Measurements from ENCODE around the gene ZNF239.
"Not testable (repeated sequence)": the region's sequence is repeated elsewhere in the genome, so short reads cannot be mapped to it uniquely, and the experiment has no call there.

ZNF239 gene

DNA sequence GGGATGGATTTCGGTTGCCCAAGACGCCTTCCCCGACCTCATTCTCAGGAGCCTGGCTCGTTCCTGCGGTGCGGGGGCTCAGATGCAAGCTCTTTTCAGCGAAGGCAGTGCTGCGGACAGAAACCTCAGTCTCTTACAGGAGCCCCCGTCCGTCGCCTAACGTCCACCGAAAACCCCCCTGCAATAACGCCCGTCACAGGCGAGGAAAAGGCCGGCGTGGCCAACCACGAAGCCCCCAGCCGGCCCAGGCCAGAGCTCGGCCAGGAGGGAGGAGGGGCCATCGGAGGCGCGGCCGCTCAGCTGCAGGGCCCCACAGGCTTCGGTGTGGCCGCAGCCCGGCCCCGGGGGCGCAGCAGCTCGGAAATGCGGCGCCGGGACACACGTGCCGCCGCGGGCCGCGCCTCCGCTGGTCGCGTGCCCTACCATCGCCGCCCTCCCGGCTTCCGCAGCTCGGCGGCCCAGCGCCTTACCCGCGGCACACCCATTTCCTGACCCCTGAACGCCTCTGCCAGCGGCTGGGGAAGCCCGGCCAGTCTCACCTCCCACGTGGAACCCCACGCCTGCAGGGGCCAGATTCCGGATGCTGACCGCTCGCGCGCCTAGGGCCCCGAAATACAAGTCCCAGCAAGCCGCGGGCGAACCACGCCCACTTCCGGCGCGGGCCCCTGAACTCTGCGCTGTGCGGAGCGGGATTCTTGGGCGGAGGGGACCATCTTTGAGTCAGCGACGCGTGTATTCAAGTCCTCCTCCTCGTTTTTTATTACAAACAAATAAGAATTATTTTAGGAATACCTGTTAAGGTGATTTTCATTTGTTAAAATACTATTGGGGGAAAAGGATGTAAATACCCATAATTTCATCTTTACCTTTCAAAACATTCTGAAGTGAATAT, at the start of gene ZNF239:
TSS of gene ZNF239 (minus strand) at position 616 of the 892 bp plus-strand sequence. CDS start 16,537 bp downstream, outside the sequence.
- DNase-seq: peak; percentile 94

DNA sequence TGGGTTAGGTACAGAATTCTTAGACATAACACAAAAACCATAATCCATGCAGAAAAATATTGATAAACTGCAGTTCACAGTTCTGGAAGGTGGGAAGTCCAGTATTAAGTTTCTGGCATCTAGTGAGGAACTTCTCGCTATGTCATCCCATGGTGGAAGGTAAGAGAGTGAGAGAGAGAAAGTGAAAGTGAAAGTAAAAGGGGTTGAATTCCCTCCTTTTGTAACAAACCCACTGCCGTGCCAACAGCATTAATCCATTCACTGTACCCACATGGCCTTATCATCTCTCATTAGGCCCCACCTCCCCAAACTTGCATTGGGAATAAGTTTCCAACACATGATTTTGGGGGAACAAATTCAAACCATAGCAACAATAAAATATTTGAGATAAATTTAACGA, 48.9 kb upstream of the ZNF239 start:
- no peak for DNase-seq

DNA sequence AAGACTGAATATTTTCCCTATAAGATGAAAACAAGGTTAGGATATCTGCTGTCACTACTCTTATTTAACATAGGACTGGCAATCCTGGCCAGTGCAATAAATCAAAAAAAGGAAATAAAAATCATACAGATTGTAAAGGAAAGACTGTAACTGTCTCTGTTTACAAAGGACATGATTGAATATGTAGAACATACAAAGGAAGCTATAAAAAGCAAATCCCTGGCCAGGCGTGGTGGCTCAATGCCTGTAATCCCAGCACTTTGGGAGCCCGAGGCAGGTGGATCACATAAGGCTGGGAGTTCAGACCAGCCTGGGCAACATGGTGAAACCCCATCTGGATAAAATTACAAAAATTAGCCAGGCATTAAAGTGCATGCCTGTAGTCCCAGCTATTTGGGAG, 47.6 kb upstream of the ZNF239 start:
- DNase-seq: no peak

DNA sequence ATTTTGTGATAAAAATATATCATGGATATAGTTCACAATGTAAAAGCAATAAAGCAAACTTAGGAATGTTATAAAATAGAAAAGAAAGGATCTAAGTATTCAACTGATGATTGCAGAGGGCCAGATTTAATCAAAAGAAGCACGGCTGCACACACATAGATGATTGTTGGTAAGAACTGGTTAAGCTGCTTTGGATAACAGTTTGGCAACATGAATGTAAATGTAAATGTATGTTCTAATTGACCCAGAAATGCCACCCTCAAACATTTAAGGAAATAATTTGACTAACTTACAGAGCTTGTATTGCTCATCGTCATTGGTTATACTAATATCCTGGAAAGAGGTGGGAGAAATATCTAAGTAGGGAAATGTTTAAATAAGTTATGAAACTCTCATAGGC, 45.0 kb upstream of the ZNF239 start:
- no peak for DNase-seq

DNA sequence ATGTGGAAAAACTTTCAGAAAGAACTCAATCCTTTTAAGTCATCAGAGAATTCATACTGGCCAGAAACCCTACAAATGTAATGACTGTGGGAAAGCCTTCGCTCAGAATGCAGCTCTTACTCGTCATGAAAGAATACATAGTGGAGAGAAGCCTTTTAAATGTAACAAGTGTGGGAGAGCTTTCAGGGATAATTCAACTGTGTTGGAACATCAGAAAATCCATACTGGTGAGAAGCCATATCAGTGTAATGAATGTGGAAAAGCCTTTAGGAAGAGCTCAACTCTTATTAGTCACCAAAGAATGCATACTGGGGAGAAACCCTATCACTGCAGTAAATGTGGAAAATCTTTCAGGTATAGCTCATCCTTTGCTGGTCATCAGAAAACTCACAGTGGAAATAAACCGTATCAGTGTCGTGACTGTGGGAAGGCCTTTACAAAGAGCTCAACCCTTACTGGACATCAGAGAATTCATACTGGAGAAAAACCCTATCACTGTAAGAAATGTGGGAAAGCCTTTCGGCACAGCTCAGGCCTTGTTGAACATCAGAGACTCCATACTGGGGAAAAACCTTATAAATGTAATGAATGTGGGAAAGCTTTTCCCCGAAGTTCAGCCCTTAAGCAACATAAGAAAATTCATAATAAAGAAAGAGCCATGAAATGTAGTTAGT, 42.4 kb upstream of the ZNF239 start:
- no peak for DNase-seq

DNA sequence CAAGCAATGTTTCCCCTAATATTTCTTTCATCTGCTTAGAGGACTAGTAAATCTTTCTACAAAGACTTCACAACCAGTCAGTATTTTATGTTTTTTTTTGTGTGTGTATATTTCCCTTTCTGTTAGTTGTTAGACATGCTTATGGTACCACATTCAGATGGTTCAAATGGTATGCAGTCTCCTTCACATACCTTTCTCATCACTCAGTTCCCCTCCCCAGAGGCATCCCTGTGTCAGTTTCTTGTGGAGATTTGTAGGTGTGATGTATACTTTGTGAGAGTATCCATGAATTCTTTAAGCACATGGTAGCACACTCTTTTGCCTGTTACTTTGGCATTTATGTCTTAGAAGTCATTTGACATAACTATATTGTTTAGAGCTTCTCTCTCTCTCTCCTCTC, 36.2 kb upstream of the ZNF239 start:
- no peak for DNase-seq

DNA sequence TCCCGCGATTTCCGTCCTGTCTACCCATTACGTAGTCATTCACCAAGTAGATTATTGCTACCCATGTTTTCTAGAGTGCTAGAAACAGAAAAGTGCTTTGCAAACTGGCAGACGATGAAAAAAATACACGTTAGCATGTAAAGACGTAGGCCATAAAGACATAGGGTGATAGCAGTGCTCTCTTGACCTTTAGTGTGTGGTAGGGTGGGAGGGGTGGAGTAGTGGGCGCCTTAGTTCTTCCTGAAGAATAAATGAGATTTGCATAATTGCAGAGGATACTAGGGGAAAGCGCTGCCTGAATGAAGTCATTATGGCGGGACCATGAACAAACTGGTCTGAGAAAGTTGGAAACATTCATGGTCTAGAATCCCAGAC, 32.8 kb upstream of the ZNF239 start:
- DNase-seq: no peak

DNA sequence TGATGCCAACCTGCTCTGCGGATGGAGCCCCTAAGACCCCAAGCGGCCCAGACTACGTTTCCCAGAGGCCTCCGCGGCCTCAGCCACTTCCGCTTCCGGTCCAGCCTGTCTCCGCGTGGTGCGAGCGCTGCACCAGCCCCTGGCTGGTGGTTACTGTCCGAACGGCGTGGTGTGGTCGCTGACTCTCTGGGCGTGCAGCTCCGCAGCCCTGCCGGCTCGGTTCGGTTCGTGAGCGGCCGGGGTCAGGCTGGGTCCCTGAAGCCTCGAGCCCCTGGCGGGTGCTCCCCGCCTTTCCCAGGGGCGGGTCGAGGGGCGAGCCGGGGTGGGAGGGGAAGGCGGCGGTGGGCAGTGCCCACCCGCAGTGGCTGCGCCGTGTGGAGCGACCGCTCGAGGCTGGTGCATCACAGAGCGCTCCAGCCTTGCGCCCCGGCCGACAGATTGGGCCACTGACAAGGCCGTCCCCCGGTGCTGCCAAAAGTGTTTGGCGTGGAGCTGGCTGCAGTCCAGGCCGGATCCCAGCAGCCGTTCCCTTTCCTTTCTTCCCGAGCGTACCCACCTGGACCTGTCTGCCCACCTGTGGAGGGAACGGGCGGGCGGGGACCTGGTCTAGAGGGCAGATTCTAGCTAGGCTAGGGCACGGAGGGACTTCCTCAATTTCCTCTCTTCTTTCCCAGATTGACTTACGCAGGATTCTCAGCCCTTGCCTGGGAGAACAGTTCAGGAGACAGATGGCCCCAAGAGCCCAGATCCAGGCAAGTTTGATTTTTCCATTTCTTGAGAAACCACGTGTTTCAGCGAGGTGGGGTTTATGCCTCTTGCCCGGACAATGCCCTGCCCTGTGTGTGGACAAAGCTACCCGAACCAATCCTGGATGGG, 32.1 kb upstream of the ZNF239 start, which contains the start of gene ZNF485:
TSS of gene ZNF485 (plus strand) at position 116 of the 876 bp plus-strand sequence. CDS start at position 729, 613 bp downstream.
- DNase-seq: peak; percentile 89

DNA sequence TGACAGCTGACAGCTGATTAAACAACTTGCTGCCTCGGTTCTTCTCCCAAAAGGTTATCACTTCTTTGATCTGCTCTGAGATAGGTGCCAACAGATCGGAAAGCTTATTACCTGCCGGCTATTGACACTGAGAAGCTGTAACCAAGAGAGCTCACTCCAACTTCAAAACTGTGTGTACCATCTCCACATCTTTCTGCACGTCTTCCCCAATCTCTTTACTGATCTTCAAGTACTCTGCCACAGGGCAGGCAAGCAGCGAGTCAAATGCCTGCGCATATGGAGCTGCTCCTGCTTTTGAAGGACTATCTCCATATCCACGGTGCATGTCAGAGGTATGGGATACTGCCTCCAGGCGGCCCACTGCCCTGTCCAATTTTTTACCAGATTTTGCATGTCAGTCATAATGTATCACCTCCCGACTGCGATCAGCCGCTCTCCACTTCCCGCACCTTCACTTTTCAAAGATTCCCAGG, 31.5 kb upstream of the ZNF239 start:
- no peak for DNase-seq

DNA sequence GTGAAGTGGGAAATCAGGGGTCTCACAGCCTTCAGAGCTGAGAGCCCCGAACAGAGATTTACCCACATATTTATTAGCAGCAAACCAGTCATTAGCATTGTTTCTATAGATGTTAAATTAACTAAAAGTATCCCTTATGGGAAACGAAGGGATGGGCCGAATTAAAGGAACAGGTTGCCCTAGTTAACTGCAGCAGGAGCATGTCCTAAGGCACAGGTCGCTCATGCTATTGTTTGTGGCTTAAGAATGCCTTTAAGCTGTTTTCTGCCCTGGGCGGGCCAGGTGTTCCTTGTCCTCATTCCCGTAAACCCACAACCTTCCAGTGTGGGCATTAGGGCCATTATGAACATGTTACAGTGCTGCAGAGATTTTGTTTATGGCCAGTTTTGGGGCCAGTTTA, 27.2 kb upstream of the ZNF239 start:
- DNase-seq: not testable (repeated sequence)

DNA sequence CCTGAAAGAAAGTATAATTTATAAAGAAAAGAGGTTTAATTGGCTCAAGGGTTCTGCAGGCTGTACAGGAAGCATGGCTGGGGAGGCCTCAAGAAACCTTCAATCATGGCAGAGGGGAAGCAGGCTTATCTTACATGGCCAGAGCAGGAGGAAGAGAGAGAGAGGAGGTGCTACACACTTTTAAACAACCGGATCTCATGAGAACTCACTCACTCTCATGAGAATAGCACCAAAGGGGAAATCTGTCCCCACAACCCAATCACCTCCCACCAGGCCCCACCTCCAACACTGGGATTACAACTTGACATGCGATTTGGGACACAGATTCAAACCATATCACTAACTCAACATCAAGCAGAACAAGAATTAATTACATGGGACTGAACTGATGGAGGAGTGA, 24.9 kb upstream of the ZNF239 start:
- DNase-seq: no peak

DNA sequence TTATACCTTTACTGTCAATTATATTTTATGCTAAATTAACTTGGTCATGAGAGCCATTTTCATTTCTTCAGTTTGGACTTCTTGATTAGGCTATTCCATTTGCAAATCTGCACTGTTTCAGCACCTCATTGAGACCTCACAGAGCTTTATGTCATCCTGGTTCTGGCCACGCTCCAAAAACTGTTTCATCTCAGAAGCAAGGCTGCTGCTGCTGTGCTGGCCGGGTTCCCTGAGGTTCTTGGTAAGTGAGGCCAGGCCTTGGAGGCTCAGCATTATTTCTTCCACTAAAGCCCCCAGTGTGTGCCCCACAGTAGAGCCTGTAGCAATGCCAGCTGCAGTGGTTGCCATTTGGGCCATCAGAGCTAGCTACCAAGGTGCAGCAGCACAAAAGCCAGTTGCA, 24.0 kb upstream of the ZNF239 start:
- no peak for DNase-seq

DNA sequence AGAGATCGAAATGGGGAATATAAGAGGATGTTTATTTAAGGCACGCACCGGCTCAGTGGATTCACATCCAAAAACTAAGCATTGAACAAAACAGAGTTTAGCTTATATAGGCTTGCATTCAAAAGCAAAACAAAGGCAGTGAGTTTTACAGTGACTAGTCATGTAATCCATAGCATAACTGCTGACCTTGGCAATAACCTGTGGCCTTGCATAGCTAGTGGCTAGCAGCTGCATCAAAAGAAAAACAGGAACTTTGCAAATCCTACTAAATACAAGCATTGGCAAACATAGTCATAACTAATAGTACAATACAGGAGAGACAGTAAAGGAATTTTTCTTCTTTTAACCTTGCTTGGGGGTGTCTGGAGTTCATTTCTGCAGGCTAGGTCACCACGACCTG, 22.1 kb upstream of the ZNF239 start:
- no peak for DNase-seq

DNA sequence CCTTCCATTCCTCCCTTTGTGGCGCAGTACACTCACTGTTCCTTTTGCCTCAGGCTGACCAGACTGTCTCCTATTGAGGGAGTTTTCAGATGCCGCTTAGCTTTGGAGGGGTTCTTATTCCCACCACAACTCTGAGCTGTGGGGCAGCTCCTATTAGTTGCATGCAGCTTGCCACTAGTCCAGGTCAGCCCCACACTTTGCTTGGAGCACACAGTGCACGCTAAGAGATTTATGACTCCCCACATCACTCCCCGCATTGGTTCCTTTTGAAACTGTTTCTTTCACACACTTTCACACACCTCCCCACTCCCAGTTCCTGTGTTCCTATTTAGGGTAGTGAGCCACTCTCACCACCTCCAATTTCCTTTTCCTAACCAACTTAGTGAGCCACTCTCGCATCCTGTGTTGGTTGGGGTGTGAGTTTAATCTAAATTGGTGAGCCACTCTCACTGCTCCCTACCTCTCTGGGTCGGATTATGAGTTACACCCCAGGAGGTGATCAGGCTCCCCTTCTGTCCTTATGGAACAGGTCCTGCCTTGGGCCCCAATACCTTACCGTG, 21.4 kb upstream of the ZNF239 start:
- DNase-seq: peak; percentile 64

DNA sequence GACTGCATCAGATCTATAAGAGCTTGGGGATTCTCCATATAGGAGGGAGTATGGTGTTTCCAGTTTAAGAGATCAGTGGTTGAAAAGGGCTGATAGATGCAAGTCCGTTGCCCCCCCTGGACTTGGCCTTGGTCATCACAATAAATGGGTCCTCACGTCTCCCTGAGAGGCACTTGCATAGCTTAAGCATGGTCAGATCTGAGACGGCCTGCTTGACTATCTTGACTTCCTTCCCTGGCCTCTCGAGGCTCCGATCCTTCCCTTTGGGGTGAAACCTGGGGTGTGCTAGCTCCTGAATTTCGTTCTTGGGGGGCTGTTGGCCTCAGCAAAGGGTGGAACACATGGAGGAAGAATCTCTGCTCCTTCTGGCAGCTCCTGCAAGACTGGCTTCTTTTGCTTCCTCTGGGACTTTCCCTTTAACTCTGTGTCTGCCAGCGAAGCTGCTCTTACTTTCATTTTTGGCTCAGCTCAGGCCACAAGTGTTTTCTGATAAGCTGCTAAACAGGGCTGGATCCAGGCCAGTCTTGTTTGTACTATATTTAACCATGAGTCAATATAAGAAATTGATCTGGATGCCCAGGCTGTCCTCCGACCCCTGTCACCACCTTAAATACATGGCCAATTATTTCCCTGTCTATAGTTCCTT, 20.7 kb upstream of the ZNF239 start:
- peak; percentile 63 for DNase-seq

DNA sequence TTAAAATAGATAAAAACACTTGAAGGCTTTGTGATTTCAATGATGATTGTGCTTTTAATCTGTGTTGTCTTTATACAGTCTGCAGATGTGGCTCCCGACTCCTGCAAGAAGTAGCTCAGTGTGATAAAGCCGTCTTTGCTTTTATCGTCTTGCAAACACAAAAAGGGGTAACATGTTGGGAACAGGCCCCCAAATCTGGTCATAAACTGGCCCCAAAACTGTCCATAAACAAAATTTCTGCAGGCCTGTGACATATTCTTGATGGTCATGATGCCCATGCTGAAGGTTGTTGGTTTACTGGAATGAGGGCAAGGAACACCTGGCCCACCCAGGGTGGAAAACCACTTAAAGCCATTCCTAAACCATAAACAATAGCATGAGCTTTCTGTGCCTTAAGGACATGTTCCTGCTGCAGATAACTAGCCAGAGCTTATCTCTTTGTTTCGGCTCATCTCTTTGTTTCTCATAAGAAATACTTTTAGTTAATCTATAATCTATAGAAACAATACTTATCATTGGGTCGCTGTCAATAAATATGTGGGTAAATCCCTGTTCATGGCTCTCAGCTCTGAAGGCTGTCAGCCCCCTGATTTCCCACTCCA, 17.0 kb upstream of the ZNF239 start:
- no peak for DNase-seq

DNA sequence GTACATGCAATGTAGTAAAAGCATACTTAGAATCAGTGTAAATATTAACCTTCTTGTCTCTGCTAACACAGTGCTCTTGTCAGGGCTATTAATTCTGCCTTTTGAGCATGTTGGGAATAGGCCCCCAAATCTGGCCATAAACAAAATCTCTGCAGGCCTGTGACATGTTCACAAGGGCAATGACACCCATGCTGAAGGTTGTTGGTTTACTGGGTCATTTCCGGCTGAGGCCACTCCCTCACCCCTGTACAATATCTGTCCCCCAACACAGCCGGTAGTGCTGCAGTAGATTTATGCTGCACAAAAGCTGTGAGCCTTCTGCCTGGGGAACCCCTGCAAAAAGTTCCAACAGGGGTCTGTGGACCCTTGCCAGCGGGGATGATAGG, 12.3 kb upstream of the ZNF239 start:
- DNase-seq: not testable (repeated sequence)

DNA sequence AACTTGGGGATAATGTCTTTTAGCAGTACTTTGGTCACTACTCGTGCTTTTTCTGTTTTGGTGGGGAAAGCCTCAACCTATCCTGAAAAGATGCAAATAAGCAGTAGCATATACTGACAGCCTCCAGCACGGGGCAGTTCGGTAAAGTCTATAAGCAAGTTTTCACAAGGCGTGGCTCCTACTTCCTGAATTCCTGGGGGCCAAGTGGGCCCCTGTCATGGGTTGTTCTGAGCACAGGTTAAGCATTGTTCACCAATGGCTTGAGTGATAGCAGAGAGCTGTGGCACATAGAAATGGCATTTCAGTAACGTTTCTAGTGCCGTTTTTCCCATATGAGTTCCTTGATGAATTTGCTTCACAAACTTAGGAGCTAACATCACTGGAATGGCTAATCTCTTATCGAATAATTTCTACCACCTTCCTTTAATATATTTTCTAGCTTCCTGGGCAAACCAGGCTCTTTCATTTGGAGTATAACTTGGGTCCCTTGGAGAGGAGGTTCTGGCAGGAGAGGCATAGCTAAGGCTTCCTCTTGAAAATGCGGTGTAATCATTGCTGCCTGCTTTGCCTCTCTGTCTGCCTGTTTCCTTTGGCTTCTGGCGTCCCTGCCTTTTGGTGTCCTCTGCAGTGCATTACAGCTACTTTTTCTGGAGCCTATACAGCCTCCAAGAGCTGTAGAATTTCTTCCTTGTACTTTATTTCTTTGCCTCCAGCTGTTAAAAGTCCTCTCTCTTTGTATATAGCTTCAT, 11.7 kb upstream of the ZNF239 start:
- no peak for DNase-seq

DNA sequence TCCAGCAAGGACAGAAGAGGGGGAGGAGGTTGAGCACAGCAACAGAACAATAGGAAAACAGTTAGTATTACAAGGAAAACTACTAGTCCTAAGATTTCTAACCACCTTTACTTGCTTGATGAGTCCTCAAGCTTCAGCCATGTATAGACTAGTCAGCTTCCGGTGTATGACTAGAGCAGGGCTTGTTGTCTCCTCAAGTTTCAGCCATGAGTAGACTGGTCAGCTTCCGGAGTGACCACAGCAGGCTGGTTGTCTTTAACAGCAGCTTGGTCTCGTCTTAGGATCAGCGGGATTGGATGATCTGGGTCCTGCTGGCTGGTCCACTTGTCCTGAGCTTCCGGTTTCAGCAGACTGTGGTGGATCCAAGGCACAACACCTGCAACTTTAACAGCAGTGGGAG, 10.6 kb upstream of the ZNF239 start:
- DNase-seq: no peak

DNA sequence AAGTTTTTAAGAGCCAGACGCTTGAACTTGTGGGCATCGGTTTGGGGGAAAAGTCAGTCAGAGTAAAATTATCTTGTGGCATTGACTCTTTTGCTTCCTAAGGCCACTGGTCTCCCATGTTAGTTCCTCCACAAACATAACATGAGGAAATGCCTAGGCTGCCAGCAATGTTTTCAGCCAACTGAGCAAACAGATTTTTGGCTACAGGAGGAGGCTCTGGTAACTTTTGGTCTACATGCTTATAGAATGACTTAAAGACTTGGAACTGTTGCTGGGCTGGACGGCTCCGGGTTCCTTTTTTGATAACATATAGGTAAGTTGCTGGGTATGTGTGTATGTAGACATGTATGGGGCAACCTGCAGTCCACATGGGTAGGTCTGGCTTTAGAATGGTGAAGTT, 9.6 kb upstream of the ZNF239 start:
- no peak for DNase-seq

DNA sequence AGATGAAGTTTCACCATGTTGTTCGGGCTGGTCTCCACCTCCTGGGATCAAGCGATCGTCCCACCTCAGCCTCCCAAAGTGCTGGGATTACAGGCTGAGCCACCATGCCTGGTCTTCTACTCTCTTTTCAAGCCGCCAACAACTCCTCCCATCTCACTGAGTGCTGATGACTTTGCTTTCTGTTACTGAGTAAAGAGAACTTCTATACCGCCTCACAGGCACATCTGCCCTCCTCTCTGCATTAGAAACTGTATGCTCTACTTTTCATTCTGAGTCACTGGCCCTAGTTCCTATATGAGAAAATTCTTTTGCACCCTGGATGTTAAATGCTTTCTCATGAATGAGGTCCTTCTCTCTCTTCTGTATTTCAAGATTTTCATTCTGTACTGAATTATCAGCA, 2.2 kb upstream of the ZNF239 start:
- no peak for DNase-seq

Measured in activated CD8-positive, alpha-beta memory T cell treated with anti-CD3 and anti-CD28 coated beads for 24 hours (primary cell).